Stimulated activated CD8-positive, alpha-beta memory T cell treated with anti-CD3 and anti-CD28 coated beads, Interleukin-4, amount 100 ng/mL, for 4 hours (primary cell): ENCODE measurements around the gene HSBP1.

Experiments used
- DNase-seq, 2 donors: peaks; one replicate each; pipeline ENCODE4 v3.0.0-alpha.2; 2020; ENCODE audit warnings: low read depth in 2 of 2, low spot score in 1 of 2

Gene HSBP1

DNA sequence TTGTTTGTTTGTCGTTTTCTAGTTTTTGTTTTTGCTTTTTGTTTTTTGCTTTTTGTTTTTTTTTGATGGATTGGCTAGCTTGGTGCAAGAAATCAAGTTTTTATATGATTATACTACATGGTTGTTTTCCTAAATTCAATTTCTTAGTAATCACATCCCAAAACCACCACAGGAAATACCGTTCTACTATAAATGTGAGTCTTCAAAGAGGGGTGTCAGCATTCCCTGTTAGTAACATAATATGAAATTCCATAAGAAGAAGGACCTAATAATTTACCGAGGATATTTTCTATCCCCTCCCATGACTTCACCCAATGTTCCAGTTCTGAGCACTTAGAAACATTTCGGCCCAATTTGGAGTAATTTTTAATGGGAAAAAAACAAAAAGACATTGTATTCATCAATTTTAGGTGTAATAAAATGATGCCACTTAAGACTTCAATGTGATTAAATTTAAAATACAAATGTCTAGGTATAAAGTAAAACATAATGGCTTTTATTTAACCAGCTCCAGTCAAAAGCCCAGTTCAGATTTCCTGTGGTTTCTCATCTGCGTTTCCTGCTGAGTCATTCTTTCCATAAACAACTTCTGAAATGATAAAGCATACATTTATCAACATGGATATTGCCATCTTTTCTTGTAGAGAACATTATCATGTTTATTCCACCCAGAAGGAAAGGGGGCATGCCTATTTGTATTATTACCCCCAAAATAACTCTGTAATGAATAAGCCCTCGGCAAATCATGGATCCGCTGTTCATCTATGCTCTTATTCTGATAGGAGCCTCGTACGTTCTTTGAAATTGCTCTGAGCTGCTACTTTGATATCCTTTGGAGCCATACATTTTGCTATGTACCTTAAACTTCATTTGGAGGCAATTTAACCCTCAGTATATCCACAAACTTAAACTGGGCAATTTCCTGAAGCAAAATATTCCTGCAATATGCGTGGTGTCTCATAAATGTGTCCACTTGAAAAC lies 28.1 kb downstream of the HSBP1 start:
- DNase-seq, result no peak

DNA sequence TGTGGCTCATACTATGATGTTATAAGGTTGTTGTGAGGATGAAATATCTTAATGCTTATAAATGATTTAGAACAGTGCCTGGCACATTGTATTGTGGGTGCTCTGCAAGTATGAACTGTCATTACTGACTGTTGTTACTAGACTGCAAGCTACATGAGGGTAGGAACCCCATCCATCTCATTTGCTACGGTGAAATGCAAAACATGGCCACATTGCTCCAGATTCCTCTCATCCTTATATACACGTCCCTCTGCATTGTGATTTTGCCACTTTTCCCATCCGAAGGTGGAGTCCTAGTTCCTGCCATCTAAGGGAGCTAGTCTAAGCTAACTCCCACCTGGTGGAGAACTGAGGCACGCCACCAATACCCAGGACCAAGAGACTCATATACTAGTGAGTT lies 29.8 kb downstream of the HSBP1 start:
- DNase-seq, result no peak

DNA sequence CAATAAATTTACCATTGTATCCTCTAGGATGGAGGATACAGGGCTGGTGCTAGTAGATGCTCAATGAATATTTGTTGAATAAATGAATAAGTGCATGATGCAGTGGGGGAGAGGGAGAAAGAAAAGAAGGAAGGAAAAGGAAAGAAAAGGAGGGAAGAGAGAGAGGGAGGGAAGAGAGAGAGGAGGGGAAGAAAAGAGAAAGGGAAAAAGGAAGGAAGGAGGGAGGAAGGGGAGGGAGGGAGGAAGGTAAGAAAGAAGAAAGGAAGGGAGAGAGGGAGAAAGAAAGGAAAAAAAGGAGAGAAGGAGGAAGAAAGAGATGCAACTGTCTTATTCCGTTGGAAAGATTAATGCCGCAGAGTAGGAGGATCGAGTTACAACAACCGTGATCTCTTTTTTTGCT lies 30.4 kb downstream of the HSBP1 start:
- no peak for DNase-seq

DNA sequence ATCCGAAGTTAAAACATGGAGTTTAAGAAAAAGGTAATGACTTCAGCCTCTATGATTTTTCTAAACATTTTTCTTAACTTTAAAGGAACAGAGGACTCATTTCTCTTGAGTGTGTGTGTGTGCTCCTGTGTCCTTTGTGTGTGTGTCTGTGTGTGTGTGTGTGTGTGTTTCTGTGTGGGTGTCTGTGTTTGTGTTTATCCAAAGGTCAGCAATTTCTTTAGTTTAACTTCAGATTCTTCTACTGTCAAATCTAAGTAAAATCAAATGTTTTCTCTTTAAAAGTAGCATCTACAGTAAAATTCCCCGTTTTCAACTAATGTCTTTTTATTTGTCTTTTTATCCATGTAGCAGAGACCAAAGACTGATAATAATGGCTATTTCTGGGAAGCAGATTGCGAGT lies 31.8 kb downstream of the HSBP1 start:
- DNase-seq, result no peak

DNA sequence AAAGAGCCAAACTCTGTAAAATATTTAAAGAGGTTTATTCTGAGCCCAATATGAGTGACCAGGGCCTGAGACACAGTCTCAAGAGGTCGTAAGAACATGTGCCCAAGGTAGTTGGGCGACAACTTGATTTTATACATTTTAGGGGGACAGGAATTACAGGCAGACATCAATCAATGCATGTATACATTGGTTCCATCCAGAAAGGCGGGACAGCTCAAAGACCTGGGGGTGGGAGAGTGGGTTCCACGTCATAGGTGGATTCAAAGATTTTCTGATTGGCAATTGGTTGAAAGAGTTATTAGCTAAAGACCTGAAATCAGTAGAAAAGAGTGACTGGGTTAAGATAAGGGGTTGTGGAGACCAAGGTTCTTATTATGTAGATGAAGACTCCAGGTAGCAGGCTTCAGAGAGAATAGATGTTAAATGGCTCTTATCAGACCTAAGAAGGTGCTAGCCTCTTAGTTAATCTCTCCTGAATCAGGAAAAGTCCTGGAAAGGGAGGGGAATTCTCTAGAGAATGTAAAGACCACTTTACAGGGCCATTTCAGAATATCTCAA lies 32.4 kb downstream of the HSBP1 start:
- DNase-seq, result no peak

DNA sequence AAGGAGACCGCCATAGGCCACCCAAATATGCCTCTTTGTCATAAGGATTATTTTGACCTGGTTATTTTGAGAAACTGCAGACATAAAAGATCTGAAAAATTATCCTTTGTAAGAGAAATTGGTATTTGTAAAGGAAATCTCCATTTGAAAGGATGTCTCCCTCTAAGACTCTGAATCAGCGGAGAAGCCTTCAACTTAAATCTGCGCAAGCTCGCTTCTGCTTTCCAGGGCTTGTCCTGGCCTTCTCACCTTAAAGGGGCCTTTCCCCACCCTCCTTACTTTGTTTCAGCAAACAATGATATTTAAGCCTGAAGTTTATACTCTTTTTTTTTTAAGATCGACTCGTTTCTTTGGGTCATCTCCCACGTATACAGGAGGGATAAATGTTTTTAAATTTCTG lies 34.5 kb downstream of the HSBP1 start:
- no peak for DNase-seq

DNA sequence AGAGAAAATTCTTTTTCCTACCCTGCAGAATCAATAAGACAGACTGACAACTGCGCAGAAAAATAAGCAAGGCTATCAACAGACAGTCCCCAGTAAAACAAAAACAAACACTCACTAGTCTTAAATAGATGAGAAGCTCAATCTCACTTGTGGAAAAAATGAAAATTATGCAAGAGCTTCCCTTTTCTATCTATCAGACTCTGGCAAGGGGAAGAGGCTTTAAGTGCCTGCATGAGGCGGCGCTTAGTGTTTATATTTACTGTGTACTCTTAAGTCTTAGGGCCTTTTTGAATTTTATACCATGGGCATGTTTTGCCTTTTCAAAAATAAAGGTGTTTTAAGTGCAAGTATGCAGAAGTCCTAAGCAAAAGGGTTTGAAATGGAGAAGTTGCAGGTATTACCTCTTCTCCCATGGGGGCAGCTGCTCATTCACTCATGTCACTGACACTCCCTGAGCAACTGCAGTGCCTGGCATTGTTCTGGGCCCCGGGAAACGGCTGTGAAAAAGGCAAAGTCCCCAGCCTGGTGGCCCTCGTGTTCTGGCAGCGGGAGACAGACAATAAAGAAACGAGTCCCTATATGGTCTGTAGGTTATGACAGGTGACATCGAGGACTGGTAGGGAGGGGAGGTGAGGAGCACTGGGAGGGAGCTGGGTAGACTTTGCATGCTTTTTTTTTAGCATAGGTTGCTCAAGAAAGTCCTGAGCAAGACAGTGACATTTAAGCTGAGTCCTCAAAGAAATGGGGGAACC lies 35.2 kb downstream of the HSBP1 start:
- no peak for DNase-seq

DNA sequence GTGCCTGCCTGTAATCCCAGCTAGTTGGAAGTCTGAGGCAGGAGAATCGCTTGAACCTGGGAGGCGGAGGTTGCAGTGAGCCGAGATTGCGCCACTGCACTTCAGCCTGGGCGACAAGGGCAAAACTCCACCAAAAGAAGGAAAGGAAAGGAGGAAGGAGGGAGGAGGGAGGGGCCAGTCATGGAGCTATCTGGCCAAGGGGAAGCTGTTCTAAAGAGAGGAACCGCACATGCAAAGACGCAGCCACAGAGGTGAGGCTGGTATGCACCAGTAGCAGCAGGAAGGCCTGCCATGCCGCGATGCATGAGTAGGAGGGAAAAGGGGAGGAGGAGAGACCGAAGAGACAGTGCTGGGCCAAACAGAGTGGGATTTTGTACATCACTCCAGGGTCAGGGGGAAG lies 35.9 kb downstream of the HSBP1 start:
- DNase-seq, result no peak

DNA sequence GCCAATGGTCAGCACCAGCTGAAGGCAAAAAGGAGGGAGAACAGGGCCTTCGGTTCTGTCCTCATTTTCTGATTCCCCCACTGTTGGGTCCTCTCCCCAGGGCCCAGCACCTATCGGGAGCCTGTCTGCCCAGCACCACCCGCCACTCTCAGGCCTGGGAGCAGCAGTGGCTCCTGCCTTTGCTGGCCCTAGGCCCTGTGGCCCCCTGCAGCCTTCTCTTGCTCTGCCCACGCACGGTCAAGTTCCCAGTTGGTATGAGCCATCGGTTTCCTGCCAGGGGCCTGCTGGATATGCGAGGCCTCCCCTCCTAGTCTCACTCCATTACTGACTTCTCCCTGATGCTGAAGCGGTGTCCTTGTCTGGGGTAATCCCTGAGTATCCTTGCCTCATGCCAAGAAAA lies 37.5 kb downstream of the HSBP1 start:
- no peak for DNase-seq

DNA sequence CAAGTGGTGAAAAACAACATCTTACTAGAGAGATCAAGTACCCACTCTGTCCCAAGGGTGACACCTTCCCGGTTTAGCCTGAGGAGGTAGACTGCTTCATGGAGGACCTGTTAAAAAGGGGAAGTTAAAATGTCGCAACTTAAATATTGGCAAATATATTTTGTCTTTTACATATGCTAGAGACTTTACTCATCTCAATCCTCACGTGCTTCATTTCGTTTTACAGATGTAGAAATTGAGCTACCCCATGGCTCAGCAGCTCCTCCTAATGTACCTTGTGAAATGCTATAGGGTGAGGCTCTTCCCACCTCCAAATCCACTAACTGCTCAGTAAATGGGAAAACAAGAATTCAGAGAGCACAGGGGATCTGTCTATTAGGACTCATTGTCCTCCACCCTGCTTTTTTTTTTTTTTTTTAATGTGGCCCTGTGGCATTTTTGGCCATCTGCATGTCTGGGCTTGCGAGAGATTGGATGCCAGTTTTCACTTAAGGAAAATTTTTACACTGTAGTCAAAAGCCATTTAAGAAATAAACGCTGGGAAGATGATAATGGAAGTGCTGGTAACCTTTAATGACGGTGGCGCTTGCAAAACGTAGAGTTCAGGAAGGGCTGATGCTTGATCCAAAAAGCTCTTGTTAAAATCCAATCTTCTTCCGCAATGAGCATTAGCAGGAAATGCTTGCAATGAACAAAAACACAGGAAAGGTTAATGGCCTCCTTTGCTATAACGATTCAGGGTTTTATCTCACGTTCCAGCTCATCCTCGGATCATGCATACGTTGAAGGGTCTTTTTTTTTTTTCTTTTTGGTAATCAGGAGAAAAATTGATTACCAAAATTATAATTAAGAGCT lies 39.8 kb downstream of the HSBP1 start:
- DNase-seq, result no peak

DNA sequence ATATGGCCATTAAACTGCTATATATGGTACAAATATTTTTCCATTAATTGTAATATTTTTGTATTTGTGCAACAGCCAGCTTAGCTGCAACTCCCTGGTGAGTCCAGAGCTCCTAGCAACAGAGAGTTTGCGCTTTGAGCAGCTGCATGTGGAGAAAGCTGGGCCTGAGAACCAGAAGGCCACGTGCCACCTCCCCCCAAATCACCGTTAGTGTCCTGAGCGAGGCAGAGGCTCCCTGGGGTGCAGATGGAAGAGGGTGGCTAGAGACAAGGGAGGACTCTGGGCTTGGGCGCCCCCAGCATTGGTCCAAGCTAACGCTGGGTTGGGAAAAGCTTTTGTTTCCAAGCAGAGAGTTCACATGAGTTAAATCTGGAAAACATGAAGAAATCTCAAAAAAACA lies 41.6 kb downstream of the HSBP1 start:
- DNase-seq, result no peak

DNA sequence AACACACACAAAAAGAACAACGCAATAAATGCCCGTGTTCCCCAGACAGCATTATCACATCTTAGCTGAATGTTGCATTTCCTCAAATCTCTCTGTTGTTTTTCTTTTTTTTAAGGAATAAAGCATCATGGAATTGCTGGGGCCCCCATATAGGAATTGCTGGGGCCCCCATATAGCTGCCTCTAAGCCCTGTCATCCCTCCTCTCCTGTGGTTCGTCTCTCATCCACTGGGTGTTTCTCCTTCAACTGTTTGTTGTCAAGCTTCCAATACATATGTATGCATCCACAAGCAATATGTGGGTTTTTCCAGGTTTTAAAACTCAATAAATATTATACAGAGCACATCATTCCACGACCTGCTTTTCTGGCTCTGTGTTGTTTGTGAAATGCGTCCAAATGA lies 43.2 kb downstream of the HSBP1 start:
- no peak for DNase-seq

DNA sequence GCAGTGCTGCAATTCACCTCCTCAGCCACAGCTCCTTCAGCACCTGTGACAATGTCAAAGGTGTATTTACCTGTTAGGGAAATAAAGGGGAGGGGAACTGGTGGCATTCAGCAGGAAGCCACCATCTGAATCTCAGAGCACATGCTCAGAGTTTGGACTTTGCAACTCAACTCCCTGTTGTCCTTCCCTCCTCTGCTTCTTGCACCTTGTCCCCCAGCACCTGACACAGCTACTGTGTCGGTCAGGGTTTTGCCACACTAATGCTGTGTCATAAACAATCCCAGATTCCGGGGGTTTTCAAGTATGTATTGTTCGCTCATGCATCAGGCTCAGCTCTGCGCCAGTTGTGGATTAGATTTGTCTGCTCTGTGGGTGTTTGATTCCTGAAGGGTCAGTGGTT lies 43.7 kb downstream of the HSBP1 start:
- no peak for DNase-seq

DNA sequence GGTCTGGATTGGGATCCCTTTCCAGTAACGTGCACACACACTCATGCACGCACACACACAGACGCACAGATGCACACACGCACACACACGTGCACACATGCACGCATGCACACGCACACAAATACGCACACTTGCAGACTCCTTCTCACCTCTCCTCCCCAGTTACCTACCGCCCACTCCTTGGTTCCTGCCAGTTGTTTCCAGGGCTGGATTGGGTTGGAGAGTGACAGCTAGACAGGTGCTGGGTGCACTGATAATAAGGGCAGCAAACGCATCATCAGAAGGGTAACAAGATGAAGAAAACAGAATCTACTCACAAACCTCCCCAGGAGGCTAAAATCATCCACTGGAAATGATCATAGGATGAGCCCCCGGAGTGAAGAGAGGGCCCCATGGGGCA lies 45.0 kb downstream of the HSBP1 start:
- no peak for DNase-seq

DNA sequence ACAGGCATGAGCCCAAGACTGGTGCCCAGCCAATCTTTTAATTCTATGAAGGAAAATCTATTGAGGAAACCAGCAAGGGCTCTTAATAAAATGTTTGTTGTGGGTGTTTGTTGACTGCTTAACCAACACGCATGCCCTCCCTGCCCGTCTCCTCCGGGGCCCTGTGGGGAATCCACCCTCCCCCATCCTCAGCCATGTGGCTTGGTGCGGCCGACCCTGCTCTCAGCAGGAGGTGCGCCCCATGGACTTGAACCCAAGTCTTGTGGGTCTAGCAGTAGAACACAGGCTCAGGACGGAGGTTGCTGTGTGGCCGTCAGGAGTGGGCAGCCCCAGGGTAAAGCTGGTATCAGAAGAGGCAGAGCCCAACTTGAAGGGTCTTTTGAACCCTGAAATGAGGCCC lies 46.1 kb downstream of the HSBP1 start:
- no peak for DNase-seq

DNA sequence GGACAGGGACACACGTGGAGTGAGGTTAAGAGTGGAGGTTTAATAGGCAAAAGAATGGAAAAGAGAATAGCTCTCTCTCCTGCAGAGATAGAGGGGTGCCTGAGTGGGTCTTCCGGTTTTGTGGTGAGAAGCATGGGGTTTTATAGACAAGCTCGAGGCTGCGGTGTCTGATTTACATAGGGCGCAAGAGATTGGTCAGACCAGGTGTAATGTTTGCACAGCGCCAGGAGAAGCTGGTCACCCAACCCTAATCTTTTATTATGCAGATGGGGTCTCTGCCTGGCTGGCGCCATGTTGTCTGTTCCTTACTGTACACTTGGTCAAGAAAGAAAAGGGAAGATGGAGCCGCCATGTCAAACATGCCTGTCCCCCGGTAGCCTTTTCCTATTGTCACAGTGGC lies 46.6 kb downstream of the HSBP1 start:
- no peak for DNase-seq

DNA sequence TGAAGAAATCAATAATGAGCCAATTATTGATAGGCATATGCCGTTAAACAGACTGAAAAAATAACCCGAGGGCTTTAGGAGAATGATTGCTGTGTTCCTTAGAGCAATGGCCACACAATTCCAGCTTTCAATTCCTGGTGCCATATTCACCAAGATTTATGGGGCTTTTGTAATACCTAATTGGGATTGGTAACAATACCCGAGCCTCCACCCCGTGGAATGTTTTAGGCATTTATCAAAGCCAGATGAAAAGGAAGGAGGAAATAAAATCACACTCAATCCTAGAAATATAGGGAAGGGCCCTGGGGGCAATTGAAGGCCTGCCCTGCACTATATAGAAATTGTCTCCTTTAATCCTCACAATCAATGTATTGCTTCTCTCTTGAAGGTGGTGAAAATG lies 49.0 kb downstream of the HSBP1 start:
- no peak for DNase-seq

DNA sequence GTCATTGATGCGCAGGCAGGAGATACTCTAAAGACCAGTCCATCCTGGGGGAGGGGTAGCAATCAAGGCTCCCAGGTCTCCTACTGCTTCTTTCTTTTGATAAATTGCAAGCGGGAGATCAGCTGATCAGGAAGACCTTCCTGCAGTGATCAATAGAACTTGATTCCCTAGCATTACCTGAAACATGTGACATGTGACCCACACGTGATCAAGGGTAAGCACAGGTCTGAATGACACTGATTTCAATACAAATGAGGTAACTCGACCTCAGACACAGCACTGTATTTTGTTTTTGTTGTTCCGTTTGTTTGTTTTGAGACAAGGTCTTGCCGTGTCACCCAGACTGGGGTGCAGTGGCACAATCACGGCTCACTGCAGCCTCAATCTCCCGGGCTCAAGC lies 51.5 kb downstream of the HSBP1 start:
- DNase-seq, result no peak

DNA sequence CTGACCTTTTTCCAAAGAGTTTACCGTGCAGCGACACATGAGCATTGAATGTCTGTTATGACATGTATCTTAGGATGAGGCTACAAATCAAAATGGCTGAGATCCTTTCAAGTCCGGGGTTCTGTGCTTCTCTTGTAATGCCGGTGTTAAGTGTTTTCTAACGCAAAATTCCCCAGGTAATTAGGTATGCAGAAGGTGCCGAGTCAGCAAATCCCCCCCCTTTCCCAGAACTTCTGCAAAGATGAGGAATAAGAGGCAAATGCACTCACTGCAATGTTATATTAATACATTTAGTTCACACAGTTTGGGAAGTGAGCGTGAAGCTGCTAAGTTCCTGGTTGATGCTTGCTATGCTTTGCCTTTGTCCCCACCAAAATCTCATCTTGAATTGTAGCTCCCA lies 54.9 kb downstream of the HSBP1 start:
- no peak for DNase-seq

DNA sequence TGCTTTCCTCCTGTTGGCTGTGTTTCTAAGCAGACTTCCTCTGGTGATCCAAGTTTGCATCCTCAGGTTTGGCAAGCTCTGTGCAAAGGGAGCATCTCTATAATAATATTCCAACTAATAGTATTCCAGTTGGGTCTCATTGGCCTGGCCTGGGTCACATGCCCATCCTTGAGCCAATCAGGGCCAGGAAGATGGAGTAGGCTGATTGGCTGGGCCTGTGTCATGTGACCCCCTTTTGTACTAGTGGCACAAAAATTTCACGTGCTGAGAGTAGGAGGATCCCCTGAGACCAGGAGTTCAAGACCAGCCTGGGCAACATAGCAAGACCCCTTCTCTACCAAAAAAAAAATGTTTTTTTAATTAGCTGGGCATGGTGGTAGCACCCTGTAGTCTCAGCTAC lies 55.9 kb downstream of the HSBP1 start:
- no peak for DNase-seq
